GM18861 (cell line): ENCODE data around the gene PKHD1.

Source experiments
- ATAC-seq: cut with Tn5 transposase; IDR thresholded peaks from one replicate; pipeline ENCODE4 v1.9.1; 2021; ENCODE audit not compliant: unreplicated experiment

Gene PKHD1

GRCh38 chr6:51813904-51814303 is 273.5 kb downstream of the PKHD1 start:
- ATAC-seq = no peak

GRCh38 chr6:51812231-51812630 is 275.2 kb downstream of the PKHD1 start:
- ATAC-seq = no peak

- ATAC-seq = peak; percentile 77
Measured at GRCh38 chr6:51805517-51805916, 281.9 kb downstream of the PKHD1 start.

GRCh38 chr6:51800603-51801002 is 286.8 kb downstream of the PKHD1 start:
- ATAC-seq = no peak

- ATAC-seq = no peak
Measured at GRCh38 chr6:51793393-51793792, 294.0 kb downstream of the PKHD1 start.

- ATAC-seq = no peak
Measured at GRCh38 chr6:51792273-51793030, 295.0 kb downstream of the PKHD1 start.

GRCh38 chr6:51790946-51791345 is 296.5 kb downstream of the PKHD1 start:
- no peak for ATAC-seq

- no peak for ATAC-seq
Measured at GRCh38 chr6:51788121-51788520, 299.3 kb downstream of the PKHD1 start.

GRCh38 chr6:51778666-51779065 is 308.7 kb downstream of the PKHD1 start:
- ATAC-seq = no peak

GRCh38 chr6:51777618-51778017 is 309.8 kb downstream of the PKHD1 start:
- no peak for ATAC-seq

- no peak for ATAC-seq
Measured at GRCh38 chr6:51775942-51776860, 311.2 kb downstream of the PKHD1 start.

- no peak for ATAC-seq
Measured at GRCh38 chr6:51768087-51768486, 319.3 kb downstream of the PKHD1 start.

GRCh38 chr6:51765230-51765629 is 322.2 kb downstream of the PKHD1 start:
- no peak for ATAC-seq

GRCh38 chr6:51753635-51754034 is 333.8 kb downstream of the PKHD1 start:
- ATAC-seq = peak; percentile 63

GRCh38 chr6:51743999-51744398 is 343.4 kb downstream of the PKHD1 start:
- no peak for ATAC-seq

- no peak for ATAC-seq
Measured at GRCh38 chr6:51740658-51741057, 346.8 kb downstream of the PKHD1 start.

GRCh38 chr6:51738614-51739013 is 348.8 kb downstream of the PKHD1 start:
- no peak for ATAC-seq

- no peak for ATAC-seq
Measured at GRCh38 chr6:51737580-51738360, 349.6 kb downstream of the PKHD1 start.

- ATAC-seq = no peak
Measured at GRCh38 chr6:51725155-51725554, 362.3 kb downstream of the PKHD1 start.

- no peak for ATAC-seq
Measured at GRCh38 chr6:51720327-51720726, 367.1 kb downstream of the PKHD1 start.

GRCh38 chr6:51719297-51719696 is 368.1 kb downstream of the PKHD1 start:
- ATAC-seq = no peak
